WTC11 (cell line): Measurements from ENCODE around the gene ARHGAP20. TPM values are rescaled to one million over a fixed set of nuclear protein-coding genes. Genes with fewer than 3 reads are reported as not detected.

Experiments
- ATAC-seq: fragments of 200-7000 bp; cut with Tn5 transposase; 2 replicates; pipeline ENCODE4 v1.10.0; 2021; ENCODE audit warnings: mild to moderate bottlenecking, moderate library complexity
- CTCF ChIA-PET: fragments of 300-600 bp; sonication (Branson Sonifier 250); formaldehyde crosslinking; loops from one replicate; lab custom pipeline; 2021; ENCODE audit warnings: antibody characterized with exemption; lab: Charles Lee
- POLR2A ChIA-PET: fragments of 350-600 bp; sonication (Branson Sonifier 250); formaldehyde crosslinking; loops from one replicate; lab custom pipeline; 2021; ENCODE audit warnings: antibody characterized with exemption; lab: Charles Lee
- DNase-seq: peaks from one replicate; pipeline ENCODE4 v3.0.0; 2021; ENCODE audit warnings: low spot score
- H3K27ac Mint-ChIP-seq: 2 replicates; pipeline ENCODE4 v1.8.0; 2021; ENCODE audit warnings: mixed read lengths
- H3K27me3 Mint-ChIP-seq: 2 replicates; pipeline ENCODE4 v1.8.0; 2021; ENCODE audit warnings: low read depth, mild to moderate bottlenecking, moderate library complexity, mixed read lengths
- H3K36me3 Mint-ChIP-seq: 2 replicates; pipeline ENCODE4 v1.8.0; 2021; ENCODE audit warnings: mixed read lengths
- H3K4me1 Mint-ChIP-seq: 2 replicates; pipeline ENCODE4 v1.8.0; 2022; ENCODE audit warnings: mixed read lengths
- H3K4me3 Mint-ChIP-seq: 2 replicates; pipeline ENCODE4 v1.8.0; 2021; ENCODE audit warnings: mild to moderate bottlenecking, moderate library complexity, mixed read lengths
- H3K9me3 Mint-ChIP-seq: 2 replicates; pipeline ENCODE4 v1.8.0; 2021; ENCODE audit warnings: mixed read lengths
- ATF1 ChIP-seq: sonication (generic); formaldehyde crosslinking; IDR thresholded peaks from 2 replicates; pipeline ENCODE4 v1.8.1; 2023; ENCODE audit warnings: mild to moderate bottlenecking, moderate library complexity, missing genetic modification reagents
- CBFB ChIP-seq: sonication (generic); formaldehyde crosslinking; IDR thresholded peaks from 2 replicates; pipeline ENCODE4 v1.8.1; 2022; ENCODE audit warnings: mild to moderate bottlenecking, low read depth, missing genetic modification reagents
- CDX4 ChIP-seq: fragments of 250-450 bp; sonication (Bioruptor Pico); IDR thresholded peaks from 2 replicates; pipeline ENCODE4 v1.9.0; 2021; ENCODE audit warnings: moderate library complexity, mild to moderate bottlenecking, inconsistent platforms, borderline replicate concordance
- ESRRA ChIP-seq: sonication (generic); formaldehyde crosslinking; IDR thresholded peaks from 2 replicates; pipeline ENCODE4 v1.8.1; 2022; ENCODE audit warnings: mild to moderate bottlenecking, missing genetic modification reagents, borderline replicate concordance
- ETV6 ChIP-seq: sonication (generic); formaldehyde crosslinking; IDR thresholded peaks from 2 replicates; pipeline ENCODE4 v1.8.1; 2022; ENCODE audit warnings: mild to moderate bottlenecking, missing genetic modification reagents
- FOXK1 ChIP-seq: sonication (generic); formaldehyde crosslinking; IDR thresholded peaks from 2 replicates; pipeline ENCODE4 v1.8.0; 2022; ENCODE audit warnings: mild to moderate bottlenecking, moderate library complexity, missing genetic modification reagents
- FOXP1 ChIP-seq: sonication (generic); formaldehyde crosslinking; IDR thresholded peaks from 2 replicates; pipeline ENCODE4 v1.8.0; 2022; ENCODE audit warnings: missing genetic modification reagents, mild to moderate bottlenecking, moderate library complexity, borderline replicate concordance
- FOXP4 ChIP-seq: sonication (generic); formaldehyde crosslinking; IDR thresholded peaks from 2 replicates; pipeline ENCODE4 v1.8.0; 2022; ENCODE audit warnings: mild to moderate bottlenecking, missing genetic modification reagents
- GRHL2 ChIP-seq: fragments of 250-450 bp; sonication (Bioruptor Pico); IDR thresholded peaks from 2 replicates; pipeline ENCODE4 v1.8.0; 2022; ENCODE audit warnings: mild to moderate bottlenecking, moderate library complexity; ENCODE audit not compliant: insufficient replicate concordance, severe bottlenecking
- IRF2 ChIP-seq: sonication (generic); formaldehyde crosslinking; IDR thresholded peaks from 2 replicates; pipeline ENCODE4 v1.8.0; 2022; ENCODE audit warnings: low read depth, missing genetic modification reagents, borderline replicate concordance
- JAZF1 ChIP-seq: fragments of 250-450 bp; sonication (Bioruptor Pico); IDR thresholded peaks from 2 replicates; pipeline ENCODE4 v1.9.0; 2021; ENCODE audit warnings: moderate library complexity, mild to moderate bottlenecking, inconsistent platforms
- KAT7 ChIP-seq: sonication (generic); formaldehyde crosslinking; IDR thresholded peaks from 2 replicates; pipeline ENCODE4 v1.8.1; 2023; ENCODE audit warnings: missing genetic modification reagents, mild to moderate bottlenecking, borderline replicate concordance
- MAX ChIP-seq: sonication (generic); formaldehyde crosslinking; IDR thresholded peaks from 2 replicates; pipeline ENCODE4 v1.8.0; 2022; ENCODE audit warnings: mild to moderate bottlenecking, missing genetic modification reagents
- MLX ChIP-seq: sonication (generic); formaldehyde crosslinking; IDR thresholded peaks from 2 replicates; pipeline ENCODE4 v1.8.1; 2023; ENCODE audit warnings: mild to moderate bottlenecking, missing genetic modification reagents, moderate library complexity
- MXD4 ChIP-seq: fragments of 250-450 bp; sonication (Bioruptor Pico); IDR thresholded peaks from 2 replicates; pipeline ENCODE4 v1.8.0; 2021; ENCODE audit warnings: mild to moderate bottlenecking, moderate library complexity, borderline replicate concordance
- NFYB ChIP-seq: sonication (generic); formaldehyde crosslinking; conservative IDR thresholded peaks from 2 replicates; pipeline ENCODE4 v1.8.0; 2022; ENCODE audit warnings: low read depth, missing genetic modification reagents
- RELA ChIP-seq: sonication (generic); formaldehyde crosslinking; IDR thresholded peaks from 2 replicates; pipeline ENCODE4 v1.8.1; 2022; ENCODE audit warnings: missing genetic modification reagents, mild to moderate bottlenecking, borderline replicate concordance
- SMAD3 ChIP-seq: sonication (generic); formaldehyde crosslinking; IDR thresholded peaks from 2 replicates; pipeline ENCODE4 v1.8.0; 2022; ENCODE audit warnings: missing genetic modification reagents, mild to moderate bottlenecking, borderline replicate concordance
- SMAD4 ChIP-seq: sonication (generic); formaldehyde crosslinking; IDR thresholded peaks from 2 replicates; pipeline ENCODE4 v1.8.0; 2022; ENCODE audit warnings: mild to moderate bottlenecking, missing genetic modification reagents
- SOX15 ChIP-seq: fragments of 250-450 bp; sonication (Bioruptor Pico); IDR thresholded peaks from 2 replicates; pipeline ENCODE4 v1.9.0; 2021; ENCODE audit warnings: mild to moderate bottlenecking
- SP1 ChIP-seq: sonication (generic); formaldehyde crosslinking; conservative IDR thresholded peaks from 2 replicates; pipeline ENCODE4 v1.8.1; 2022; ENCODE audit warnings: missing genetic modification reagents
- TEAD4 ChIP-seq: sonication (generic); formaldehyde crosslinking; IDR thresholded peaks from 2 replicates; pipeline ENCODE4 v1.8.0; 2022; ENCODE audit warnings: mild to moderate bottlenecking, missing genetic modification reagents
- USF2 ChIP-seq: sonication (generic); formaldehyde crosslinking; IDR thresholded peaks from 2 replicates; pipeline ENCODE4 v1.8.1; 2023; ENCODE audit warnings: mild to moderate bottlenecking, missing genetic modification reagents, moderate library complexity
- ZNF232 ChIP-seq: sonication (generic); formaldehyde crosslinking; IDR thresholded peaks from 2 replicates; pipeline ENCODE4 v1.8.0; 2022; ENCODE audit warnings: mild to moderate bottlenecking, missing genetic modification reagents
- ZNF263 ChIP-seq: sonication (generic); formaldehyde crosslinking; IDR thresholded peaks from 2 replicates; pipeline ENCODE4 v1.8.1; 2022; ENCODE audit warnings: low read depth, mild to moderate bottlenecking, moderate library complexity, missing genetic modification reagents
- ZNF317 ChIP-seq: sonication (generic); formaldehyde crosslinking; IDR thresholded peaks from 2 replicates; pipeline ENCODE4 v1.8.1; 2023; ENCODE audit warnings: low read depth, mild to moderate bottlenecking, moderate library complexity, missing genetic modification reagents, borderline replicate concordance
- total RNA-seq: library from RNA; stranded (reverse); gene quantifications from 3 replicates; pipeline ENCODE4 v1.2.3, GENCODE V29; 2021

ARHGAP20 gene
- total RNA-seq, 1 experiment from 2014 or later: 0.15 TPM

GRCh38 chr11:110750100-110750499 is 37.9 kb upstream of the ARHGAP20 start:
- H3K4me3 Mint-ChIP-seq: no peak overlapping the region
- H3K36me3 Mint-ChIP-seq: peaks cover 5% of the 10 kb centered on the region; the same call in 1 of the 2 replicates
- TF ChIP-seq USF2 (CRISPR knock-in tag): no peak
- no peak for TF ChIP-seq CDX4
- no peak for TF ChIP-seq SP1
- TF ChIP-seq SMAD4 (CRISPR knock-in tag): no peak
- TF ChIP-seq JAZF1: no peak
- CTCF ChIA-PET: no interaction called here
- no peak for ATAC-seq
- peaks cover 47% of the 10 kb centered on the region for H3K9me3 Mint-ChIP-seq
- H3K27me3 Mint-ChIP-seq: no peaks in the 10 kb centered on the region
- H3K4me1 Mint-ChIP-seq: no peaks in the 10 kb centered on the region
- POLR2A ChIA-PET: no interaction called here
- H3K27ac Mint-ChIP-seq: no peak overlapping the region
- no peak for DNase-seq

GRCh38 chr11:110747531-110747930 is 35.3 kb upstream of the ARHGAP20 start:
- Mint-ChIP-seq H3K4me3 (no peak overlapping the region), H3K27ac (no peak overlapping the region), H3K4me1 (no peaks in the 10 kb centered on the region), H3K27me3 (no peaks in the 10 kb centered on the region), H3K9me3 (peaks cover 33% of the 10 kb centered on the region), H3K36me3 (no peaks in the 10 kb centered on the region)
- ChIA-PET CTCF (no interaction called here), POLR2A (interaction anchor here (0.6 kb wide), 1 partner anchor 64 kb away, joined by 3 read pairs; no protein-coding TSS in a partner anchor)
- no peak for ATAC-seq
- no peak for TF ChIP-seq SOX15
- TF ChIP-seq CDX4: no peak
- no peak for TF ChIP-seq IRF2 (CRISPR knock-in tag)
- no peak for TF ChIP-seq GRHL2 (CRISPR knock-in tag)
- no peak for TF ChIP-seq USF2 (CRISPR knock-in tag)
- no peak for DNase-seq

GRCh38 chr11:110738641-110739040 is 26.4 kb upstream of the ARHGAP20 start:
- TF ChIP-seq RELA (no peak), KAT7 (CRISPR knock-in tag) (no peak), NFYB (CRISPR knock-in tag) (no peak), CBFB (CRISPR knock-in tag) (no peak), ETV6 (CRISPR knock-in tag) (no peak), ZNF317 (CRISPR knock-in tag) (no peak), MAX (CRISPR knock-in tag) (no peak), IRF2 (CRISPR knock-in tag) (no peak), FOXP1 (no peak), MXD4 (no peak), ESRRA (CRISPR knock-in tag) (no peak), MLX (CRISPR knock-in tag) (no peak), FOXP4 (no peak), FOXK1 (CRISPR knock-in tag) (no peak), ZNF263 (no peak), ZNF232 (CRISPR knock-in tag) (no peak), ATF1 (CRISPR knock-in tag) (no peak), TEAD4 (CRISPR knock-in tag) (no peak), SMAD3 (no peak)
- TF ChIP-seq, all 79 proteins: peak for 0
- CTCF ChIA-PET: interaction anchor here (1.3 kb wide), 1 partner anchor 260 kb away, joined by 4 read pairs; no protein-coding TSS in a partner anchor
- Mint-ChIP-seq H3K27me3 (no peaks in the 10 kb centered on the region), H3K9me3 (no peaks in the 10 kb centered on the region), H3K4me1 (no peaks in the 10 kb centered on the region), H3K4me3 (no peak overlapping the region), H3K27ac (no peak overlapping the region), H3K36me3 (no peaks in the 10 kb centered on the region)
- POLR2A ChIA-PET: interaction anchor here (0.6 kb wide), 1 partner anchor 687 kb away, joined by 3 read pairs; no protein-coding TSS in a partner anchor
- ATAC-seq (no peak), DNase-seq (no peak)
